Upper lobe of left lung (tissue), 6 donors: ENCODE measurements around the gene HOXD13. TPM values are rescaled to one million over a fixed set of nuclear protein-coding genes. Genes with fewer than 3 reads are reported as not detected.

Source experiments
- ATAC-seq, 2 donors: fragments of 200-7000 bp; cut with Tn5 transposase; one replicate each; pipeline ENCODE4 v1.9.1; 2022; ENCODE audit warnings: mild to moderate bottlenecking in 2 of 2, moderate library complexity in 2 of 2; ENCODE audit not compliant: low FRiP score in 2 of 2
- DNase-seq, 2 donors: peaks; one replicate each; pipeline ENCODE4 v3.0.0-alpha.2; 2019 to 2020
- H3K27ac ChIP-seq, 4 donors: fragments of 200-600 bp; sonication (generic); one replicate each; pipeline ENCODE4 v1.5.1; 2016 to 2019
- H3K27me3 ChIP-seq, 4 donors: fragments of 200-600 bp; sonication (generic); one replicate each; pipeline ENCODE4 v1.5.1; 2017 to 2019
- H3K36me3 ChIP-seq, 4 donors: fragments of 200-600 bp; sonication (generic); one replicate each; pipeline ENCODE4 v1.5.1; 2016 to 2019
- H3K4me1 ChIP-seq, 4 donors: fragments of 200-600 bp; sonication (generic); one replicate each; pipeline ENCODE4 v1.5.1; 2018 to 2019
- H3K4me3 ChIP-seq, 4 donors: fragments of 200-600 bp; sonication (generic); one replicate each; pipeline ENCODE4 v1.5.1; 2017 to 2019; ENCODE audit warnings: mild to moderate bottlenecking in 2 of 4, moderate library complexity in 1 of 4
- H3K9me3 ChIP-seq, 4 donors: fragments of 200-600 bp; sonication (generic); one replicate each; pipeline ENCODE4 v1.5.1; 2018 to 2019
- CTCF ChIP-seq, 6 experiments: fragments of 450-650 bp in 4 of 6; fragments of 200-600 bp in 2 of 6; sonication (generic) in 2 of 6; IDR thresholded peaks; one replicate each; pipeline ENCODE4 v1.5.1; 2016 to 2019; ENCODE audit warnings: antibody characterized with exemption in 6 of 6
- EP300 ChIP-seq, 4 donors: sonication (generic); formaldehyde crosslinking; IDR thresholded peaks; one replicate each; pipeline ENCODE4 v1.5.1; 2017; ENCODE audit warnings: antibody characterized with exemption in 4 of 4, control low read depth in 2 of 4
- POLR2A ChIP-seq, 4 donors: fragments of 450-650 bp; IDR thresholded peaks; one replicate each; pipeline ENCODE4 v1.5.1; 2016 to 2017; ENCODE audit warnings: antibody characterized with exemption in 4 of 4, mild to moderate bottlenecking in 2 of 4
- POLR2AphosphoS5 ChIP-seq, 2 donors: sonication (generic); formaldehyde crosslinking; IDR thresholded peaks; one replicate each; pipeline ENCODE4 v1.5.1; 2017; ENCODE audit warnings: antibody characterized with exemption in 2 of 2
- WGBS, 2 donors: methylation state at CpG; one replicate each; pipeline ENCODE4 v1.1.5; 2017 to 2018; 5-methylcytosine and 5-hydroxymethylcytosine counted together
- total RNA-seq, 6 donors: library from RNA; depleted of rRNA in 4 of 6; stranded (reverse); fragments of >200 nt in 4 of 6; gene quantifications; one replicate each; pipeline versions ENCODE4 v1.1.0 to v1.2.1, GENCODE V29; 2016 to 2021
- donor health status: DM: no; HTN: no; CAD: no; lungs with moderate emphysema.
- donor health status: DM: no; HTN: yes; CAD: no; lungs with severe emphysema.

Gene HOXD13
- total RNA-seq, 6 donors from 2014 or later, result not detected

DNA sequence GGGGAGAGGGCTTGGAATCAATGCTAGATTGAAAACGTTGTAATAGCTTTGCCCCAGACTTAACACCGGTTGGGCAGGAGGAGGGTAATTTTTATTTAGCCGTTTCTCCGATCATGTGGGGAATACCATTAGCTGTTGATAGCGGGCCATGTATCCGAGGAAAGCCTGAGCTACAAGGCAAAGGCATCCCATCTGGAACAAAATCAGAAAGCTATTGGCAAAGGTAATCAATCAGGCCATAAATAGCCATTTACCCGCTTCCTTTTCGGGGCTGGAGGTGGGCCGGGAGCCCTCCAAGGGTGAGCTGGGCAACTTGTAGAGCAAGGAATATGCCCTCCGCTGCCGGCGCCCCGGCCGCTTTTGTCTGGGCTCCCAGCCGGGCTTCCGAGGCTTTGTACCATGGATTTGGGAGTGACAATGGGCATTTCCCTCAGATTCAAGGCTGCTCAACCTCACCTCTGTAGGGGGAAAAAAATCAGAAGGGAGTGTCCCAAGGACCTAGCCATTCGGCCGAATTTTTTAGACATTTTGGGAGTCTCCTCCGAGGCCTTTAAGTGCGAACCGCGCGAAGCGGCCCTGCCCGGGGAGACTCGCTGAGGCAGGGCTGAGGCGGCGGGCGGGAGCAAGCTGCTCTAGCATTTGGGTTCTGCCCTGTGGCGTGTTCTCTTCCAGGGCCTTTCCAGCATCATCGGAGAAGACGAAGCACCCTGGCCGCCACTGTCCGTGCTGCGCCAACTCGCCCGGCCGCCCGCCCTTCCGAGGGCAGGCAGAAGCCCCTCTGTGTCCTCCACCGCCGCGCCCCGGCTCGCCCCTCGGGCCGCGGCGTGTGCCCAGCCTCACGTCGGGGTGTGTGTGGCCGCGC lies 28.9 kb downstream of the HOXD13 start:
- ATAC-seq (no peak), DNase-seq (peak in 1 of 2 donors; percentile 81)
- H3K9me3 ChIP-seq, result peaks cover 0 to 5% (median 0%) of the 10 kb centered on the region in 4 donors
- peaks cover 13 to 25% (median 21%) of the 10 kb centered on the region in 4 donors for H3K4me1 ChIP-seq
- WGBS, 2 donors, result 8 to 11% methylated on average over 24 to 53 of the region's 53 CpGs
- TF ChIP-seq EP300 (IDR thresholded peaks at IDR 0.05) (no peak), POLR2A (IDR thresholded peaks at IDR 0.05) (no peak), CTCF (IDR thresholded peaks at IDR 0.05) (no peak), POLR2AphosphoS5 (IDR thresholded peaks at IDR 0.05) (no peak)
- H3K27me3 ChIP-seq, result peaks cover 3 to 93% (median 56%) of the 10 kb centered on the region in 4 donors
- H3K36me3 ChIP-seq, result no peaks in the 10 kb centered on the region
- H3K27ac ChIP-seq, result no peak overlapping the region
- H3K4me3 ChIP-seq, result no peak overlapping the region

- peaks cover 13 to 25% (median 21%) of the 10 kb centered on the region in 4 donors for H3K4me1 ChIP-seq
- H3K27ac ChIP-seq, result no peak overlapping the region
- WGBS, 2 donors, result 9 to 13% methylated on average over 18 to 46 of the region's 47 CpGs
- peak overlapping the region in 3 of 4 donors; percentile 5 to 40 (median 37) for H3K4me3 ChIP-seq
- no peak for TF ChIP-seq EP300 (IDR thresholded peaks at IDR 0.05)
- no peak for TF ChIP-seq POLR2A (IDR thresholded peaks at IDR 0.05)
- TF ChIP-seq POLR2AphosphoS5 (IDR thresholded peaks at IDR 0.05), result no peak
- no peak for TF ChIP-seq CTCF (IDR thresholded peaks at IDR 0.05)
- peak in 1 of 2 donors; percentile 14 for ATAC-seq
- H3K27me3 ChIP-seq, result peaks cover 3 to 87% (median 55%) of the 10 kb centered on the region in 4 donors
- H3K36me3 ChIP-seq, result no peaks in the 10 kb centered on the region
- H3K9me3 ChIP-seq, result peaks cover 0 to 5% (median 0%) of the 10 kb centered on the region in 4 donors
- peak in 1 of 2 donors; percentile 75 for DNase-seq
Observed at GRCh38 chr2:176122052-176122682, 29.6 kb downstream of the HOXD13 start.

DNA sequence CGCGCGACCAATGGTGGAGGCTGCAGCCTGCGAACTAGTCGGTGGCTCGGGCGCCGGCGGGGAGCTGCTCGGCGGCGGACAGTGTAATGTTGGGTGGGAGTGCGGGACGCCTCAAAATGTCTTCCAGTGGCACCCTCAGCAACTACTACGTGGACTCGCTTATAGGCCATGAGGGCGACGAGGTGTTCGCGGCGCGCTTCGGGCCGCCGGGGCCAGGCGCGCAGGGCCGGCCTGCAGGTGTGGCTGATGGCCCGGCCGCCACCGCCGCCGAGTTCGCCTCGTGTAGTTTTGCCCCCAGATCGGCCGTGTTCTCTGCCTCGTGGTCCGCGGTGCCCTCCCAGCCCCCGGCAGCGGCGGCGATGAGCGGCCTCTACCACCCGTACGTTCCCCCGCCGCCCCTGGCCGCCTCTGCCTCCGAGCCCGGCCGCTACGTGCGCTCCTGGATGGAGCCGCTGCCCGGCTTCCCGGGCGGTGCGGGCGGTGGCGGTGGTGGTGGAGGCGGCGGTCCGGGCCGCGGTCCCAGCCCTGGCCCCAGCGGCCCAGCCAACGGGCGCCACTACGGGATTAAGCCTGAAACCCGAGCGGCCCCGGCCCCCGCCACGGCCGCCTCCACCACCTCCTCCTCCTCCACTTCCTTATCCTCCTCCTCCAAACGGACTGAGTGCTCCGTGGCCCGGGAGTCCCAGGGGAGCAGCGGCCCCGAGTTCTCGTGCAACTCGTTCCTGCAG lies 30.3 kb downstream of the HOXD13 start, which contains the start of gene HOXD9:
Gene HOXD9, plus strand, starts transcription at position 37 of the 728 bp plus-strand sequence. Its CDS starts 50 bp downstream, at position 87.
- ATAC-seq (peak in 1 of 2 donors; percentile 73), DNase-seq (peak in 1 of 2 donors; percentile 83)
- TF ChIP-seq POLR2A (IDR thresholded peaks at IDR 0.05), result no peak
- TF ChIP-seq EP300 (IDR thresholded peaks at IDR 0.05), result no peak
- TF ChIP-seq CTCF (IDR thresholded peaks at IDR 0.05), result no peak
- no peak for TF ChIP-seq POLR2AphosphoS5 (IDR thresholded peaks at IDR 0.05)
- Histone ChIP-seq H3K27me3 (peaks cover 3 to 84% (median 52%) of the 10 kb centered on the region in 4 donors), H3K27ac (no peak within 1 kb of the TSS), H3K9me3 (peaks cover 0 to 5% (median 0%) of the 10 kb centered on the region in 4 donors), H3K36me3 (no peaks in the 10 kb centered on the region), H3K4me1 (peaks cover 13 to 24% (median 22%) of the 10 kb centered on the region in 4 donors), H3K4me3 (peak within 1 kb of the TSS in 3 of 4 donors; percentile 5 to 40 (median 37))
- 5 to 7% methylated on average over 19 to 33 of the region's 84 CpGs for WGBS, 2 donors

- peak overlapping the region in 2 of 4 donors; percentile 37 to 40 for H3K4me3 ChIP-seq
- ATAC-seq (no peak), DNase-seq (no peak)
- TF ChIP-seq EP300 (IDR thresholded peaks at IDR 0.05) (no peak), CTCF (IDR thresholded peaks at IDR 0.05) (no peak)
- H3K36me3 ChIP-seq, result no peaks in the 10 kb centered on the region
- H3K9me3 ChIP-seq, result peaks cover 0 to 5% (median 0%) of the 10 kb centered on the region in 4 donors
- peaks cover 1 to 84% (median 55%) of the 10 kb centered on the region in 4 donors for H3K27me3 ChIP-seq
- H3K4me1 ChIP-seq, result peaks cover 13 to 27% (median 22%) of the 10 kb centered on the region in 4 donors
- no peak overlapping the region for H3K27ac ChIP-seq
- 8 to 10% methylated on average over 33 to 40 of the region's 40 CpGs for WGBS, 2 donors
Observed at GRCh38 chr2:176123411-176124109, 31.0 kb downstream of the HOXD13 start.
